K562 (cell line): ENCODE data around the gene COL4A2. TPM values are rescaled to one million over a fixed set of nuclear protein-coding genes. Genes with fewer than 3 reads are reported as not detected.

Source experiments
- CTBP1 ChIP-seq: fragments of 450-650 bp; IDR thresholded peaks from 2 replicates; pipeline ENCODE4 v1.6.1; 2016; ENCODE audit warnings: borderline replicate concordance
- GATA2 ChIP-seq: sonication (generic); formaldehyde crosslinking; IDR thresholded peaks from 2 replicates; pipeline ENCODE4 v1.4.0; 2020; ENCODE audit warnings: mild to moderate bottlenecking, missing genetic modification reagents
- NCOR1 ChIP-seq: fragments of 450-650 bp; IDR thresholded peaks from 2 replicates; pipeline ENCODE4 v1.6.1; 2016; ENCODE audit warnings: mild to moderate bottlenecking, moderate library complexity
- NR2C1 ChIP-seq, 2 experiments: fragments of 450-650 bp; IDR thresholded peaks; 2 replicates each; pipeline ENCODE4 v1.6.1; 2017; ENCODE audit warnings: mild to moderate bottlenecking in 2 of 2, antibody characterized with exemption in 1 of 2, inconsistent platforms in 1 of 2, missing compliant biosample characterization in 1 of 2, missing genetic modification characterization in 1 of 2
- POLR3G ChIP-seq: IDR thresholded peaks from 2 replicates; pipeline ENCODE4 v1.6.1; 2011; ENCODE audit not compliant: insufficient read length, insufficient replicate concordance; ENCODE audit errors: extremely low read depth
- TBP ChIP-seq: optimal IDR thresholded peaks from 2 replicates; pipeline ENCODE3; 2011; ENCODE audit warnings: low read depth, low read length, improper control_type of control experiment
- TEAD4 ChIP-seq, 2 experiments: sonication (generic) in 1 of 2; formaldehyde crosslinking in 1 of 2; IDR thresholded peaks; 2 replicates each; pipeline versions ENCODE4 v1.6.1 to v1.8.0; 2012 to 2022; ENCODE audit warnings: borderline replicate concordance in 1 of 2, inconsistent platforms in 1 of 2, low read length in 1 of 2, mild to moderate bottlenecking in 1 of 2, missing genetic modification reagents in 1 of 2
- ZNF124 ChIP-seq: sonication (generic); formaldehyde crosslinking; IDR thresholded peaks from 2 replicates; pipeline ENCODE4 v1.8.1; 2022; ENCODE audit warnings: missing genetic modification reagents
- polyA plus RNA-seq, 8 experiments: library from polyadenylated mRNA; depleted of rRNA in 4 of 8; stranded (reverse) in 5 of 8; unstranded in 3 of 8; fragments of >200 nt; fragmentation: Nextera tagmentation in 2 of 8; fragmentation: Illumina TruSeq in 1 of 8; extraction: Ambion mirVana in 2 of 8; extraction: Trizol in 1 of 8; gene quantifications; 2 replicates each; pipeline versions ENCODE4 v1.2.1 to v1.2.3, GENCODE V29; 2011 to 2014; ENCODE audit warnings: inconsistent platforms in 1 of 8, missing spikeins in 1 of 8
- total RNA-seq, 7 experiments: library from RNA; depleted of rRNA in 6 of 7; stranded (reverse); fragments of >200 nt in 6 of 7; fragmentation: Illumina TruSeq in 2 of 7; extraction: Trizol in 2 of 7; gene quantifications; 2 replicates each; pipeline versions ENCODE4 v1.2.1 to v1.2.3, GENCODE V29; 2011 to 2021; ENCODE audit warnings: low replicate concordance in 1 of 7
- TF ChIP-seq, protein P1 (sequence below): fragments of 450-650 bp; IDR thresholded peaks from 2 replicates; pipeline ENCODE4 v1.6.1; 2017; ENCODE audit warnings: antibody characterized with exemption, mild to moderate bottlenecking
- TF ChIP-seq, protein P2 (sequence below): fragments of 250-450 bp; sonication (Bioruptor Pico); IDR thresholded peaks from 2 replicates; pipeline ENCODE4 v1.4.0; 2020; ENCODE audit warnings: mild to moderate bottlenecking, moderate library complexity, borderline replicate concordance
- TF ChIP-seq, protein P3 (sequence below), 2 experiments: fragments of 200-800 bp in 1 of 2; sonication (Bioruptor generic) in 1 of 2; sonication (generic) in 1 of 2; formaldehyde crosslinking in 1 of 2; IDR thresholded peaks in 1 of 2; conservative IDR thresholded peaks in 1 of 2; 2 replicates each; pipeline versions ENCODE4 v1.5.0 to v1.6.1; 2016 to 2020; ENCODE audit warnings: missing compliant biosample characterization in 1 of 2, missing genetic modification characterization in 1 of 2, missing genetic modification reagents in 1 of 2
- TF ChIP-seq, protein P4 (sequence below): sonication (generic); formaldehyde crosslinking; IDR thresholded peaks from 2 replicates; pipeline ENCODE4 v1.8.1; 2023; ENCODE audit warnings: mild to moderate bottlenecking, missing genetic modification reagents
- TF ChIP-seq, protein P5 (sequence below): fragments of 150-350 bp; IDR thresholded peaks from 2 replicates; pipeline ENCODE4 v1.6.1; 2014; ENCODE audit warnings: low read depth, mild to moderate bottlenecking, low read length, borderline replicate concordance

The COL4A2 gene
- total and polyA plus RNA-seq, 9 of the 15 experiments (the other 6 are each of a cell fraction or from before 2014, with no cell fraction given), result 0.13 to 15.2 (median 8.1) TPM

DNA sequence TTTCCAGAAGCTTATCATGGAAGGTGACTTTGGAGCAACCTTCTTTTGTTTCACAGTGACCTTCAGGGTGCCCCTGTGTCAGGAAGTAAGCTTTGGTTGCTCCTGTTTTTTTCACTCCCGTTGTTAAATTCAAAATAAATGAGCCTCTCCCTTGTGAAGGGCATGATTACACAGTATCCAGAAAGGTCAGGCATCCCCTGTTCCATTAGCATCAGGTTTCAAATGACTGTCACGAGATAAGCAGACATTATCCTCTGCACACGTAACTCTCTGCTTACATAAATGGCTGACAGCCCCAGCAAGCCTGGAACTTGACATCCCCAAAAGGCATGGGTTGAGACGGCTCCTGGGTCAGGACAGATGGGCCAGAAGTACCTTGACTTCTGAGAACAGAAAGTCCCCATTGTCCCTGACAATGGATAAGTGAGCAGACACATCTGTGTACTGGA lies 202.4 kb downstream of the COL4A2 start (continued):
- TF ChIP-seq, protein P1, sequence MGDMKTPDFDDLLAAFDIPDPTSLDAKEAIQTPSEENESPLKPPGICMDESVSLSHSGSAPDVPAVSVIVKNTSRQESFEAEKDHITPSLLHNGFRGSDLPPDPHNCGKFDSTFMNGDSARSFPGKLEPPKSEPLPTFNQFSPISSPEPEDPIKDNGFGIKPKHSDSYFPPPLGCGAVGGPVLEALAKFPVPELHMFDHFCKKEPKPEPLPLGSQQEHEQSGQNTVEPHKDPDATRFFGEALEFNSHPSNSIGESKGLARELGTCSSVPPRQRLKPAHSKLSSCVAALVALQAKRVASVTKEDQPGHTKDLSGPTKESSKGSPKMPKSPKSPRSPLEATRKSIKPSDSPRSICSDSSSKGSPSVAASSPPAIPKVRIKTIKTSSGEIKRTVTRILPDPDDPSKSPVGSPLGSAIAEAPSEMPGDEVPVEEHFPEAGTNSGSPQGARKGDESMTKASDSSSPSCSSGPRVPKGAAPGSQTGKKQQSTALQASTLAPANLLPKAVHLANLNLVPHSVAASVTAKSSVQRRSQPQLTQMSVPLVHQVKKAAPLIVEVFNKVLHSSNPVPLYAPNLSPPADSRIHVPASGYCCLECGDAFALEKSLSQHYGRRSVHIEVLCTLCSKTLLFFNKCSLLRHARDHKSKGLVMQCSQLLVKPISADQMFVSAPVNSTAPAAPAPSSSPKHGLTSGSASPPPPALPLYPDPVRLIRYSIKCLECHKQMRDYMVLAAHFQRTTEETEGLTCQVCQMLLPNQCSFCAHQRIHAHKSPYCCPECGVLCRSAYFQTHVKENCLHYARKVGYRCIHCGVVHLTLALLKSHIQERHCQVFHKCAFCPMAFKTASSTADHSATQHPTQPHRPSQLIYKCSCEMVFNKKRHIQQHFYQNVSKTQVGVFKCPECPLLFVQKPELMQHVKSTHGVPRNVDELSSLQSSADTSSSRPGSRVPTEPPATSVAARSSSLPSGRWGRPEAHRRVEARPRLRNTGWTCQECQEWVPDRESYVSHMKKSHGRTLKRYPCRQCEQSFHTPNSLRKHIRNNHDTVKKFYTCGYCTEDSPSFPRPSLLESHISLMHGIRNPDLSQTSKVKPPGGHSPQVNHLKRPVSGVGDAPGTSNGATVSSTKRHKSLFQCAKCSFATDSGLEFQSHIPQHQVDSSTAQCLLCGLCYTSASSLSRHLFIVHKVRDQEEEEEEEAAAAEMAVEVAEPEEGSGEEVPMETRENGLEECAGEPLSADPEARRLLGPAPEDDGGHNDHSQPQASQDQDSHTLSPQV, result peak; percentile 65; the same call in 1 of the 2 replicates
- TF ChIP-seq NR2C1 (IDR thresholded peaks at IDR 0.05), result 0 out of 2 replicates have a peak, but pooled peaks have one; percentile 40
- TF ChIP-seq NR2C1 (tag; IDR thresholded peaks at IDR 0.05), result peak; percentile 62; the same call in 1 of the 2 replicates
- TF ChIP-seq TBP, result peak; percentile 10
- no peak for TF ChIP-seq POLR3G
- TF ChIP-seq, protein P2, sequence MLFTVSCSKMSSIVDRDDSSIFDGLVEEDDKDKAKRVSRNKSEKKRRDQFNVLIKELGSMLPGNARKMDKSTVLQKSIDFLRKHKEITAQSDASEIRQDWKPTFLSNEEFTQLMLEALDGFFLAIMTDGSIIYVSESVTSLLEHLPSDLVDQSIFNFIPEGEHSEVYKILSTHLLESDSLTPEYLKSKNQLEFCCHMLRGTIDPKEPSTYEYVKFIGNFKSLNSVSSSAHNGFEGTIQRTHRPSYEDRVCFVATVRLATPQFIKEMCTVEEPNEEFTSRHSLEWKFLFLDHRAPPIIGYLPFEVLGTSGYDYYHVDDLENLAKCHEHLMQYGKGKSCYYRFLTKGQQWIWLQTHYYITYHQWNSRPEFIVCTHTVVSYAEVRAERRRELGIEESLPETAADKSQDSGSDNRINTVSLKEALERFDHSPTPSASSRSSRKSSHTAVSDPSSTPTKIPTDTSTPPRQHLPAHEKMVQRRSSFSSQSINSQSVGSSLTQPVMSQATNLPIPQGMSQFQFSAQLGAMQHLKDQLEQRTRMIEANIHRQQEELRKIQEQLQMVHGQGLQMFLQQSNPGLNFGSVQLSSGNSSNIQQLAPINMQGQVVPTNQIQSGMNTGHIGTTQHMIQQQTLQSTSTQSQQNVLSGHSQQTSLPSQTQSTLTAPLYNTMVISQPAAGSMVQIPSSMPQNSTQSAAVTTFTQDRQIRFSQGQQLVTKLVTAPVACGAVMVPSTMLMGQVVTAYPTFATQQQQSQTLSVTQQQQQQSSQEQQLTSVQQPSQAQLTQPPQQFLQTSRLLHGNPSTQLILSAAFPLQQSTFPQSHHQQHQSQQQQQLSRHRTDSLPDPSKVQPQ (CRISPR knock-in tag), result no peak
- TF ChIP-seq NCOR1, result peak; percentile 70
- TF ChIP-seq, protein P3, sequence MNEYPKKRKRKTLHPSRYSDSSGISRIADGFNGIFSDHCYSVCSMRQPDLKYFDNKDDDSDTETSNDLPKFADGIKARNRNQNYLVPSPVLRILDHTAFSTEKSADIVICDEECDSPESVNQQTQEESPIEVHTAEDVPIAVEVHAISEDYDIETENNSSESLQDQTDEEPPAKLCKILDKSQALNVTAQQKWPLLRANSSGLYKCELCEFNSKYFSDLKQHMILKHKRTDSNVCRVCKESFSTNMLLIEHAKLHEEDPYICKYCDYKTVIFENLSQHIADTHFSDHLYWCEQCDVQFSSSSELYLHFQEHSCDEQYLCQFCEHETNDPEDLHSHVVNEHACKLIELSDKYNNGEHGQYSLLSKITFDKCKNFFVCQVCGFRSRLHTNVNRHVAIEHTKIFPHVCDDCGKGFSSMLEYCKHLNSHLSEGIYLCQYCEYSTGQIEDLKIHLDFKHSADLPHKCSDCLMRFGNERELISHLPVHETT (CRISPR knock-in tag; conservative IDR thresholded peaks at IDR 0.05 in 1 of 2, IDR thresholded peaks at IDR 0.05 in 1 of 2), result no peak
- TF ChIP-seq CTBP1, result peak; percentile 53
- TF ChIP-seq, protein P4, sequence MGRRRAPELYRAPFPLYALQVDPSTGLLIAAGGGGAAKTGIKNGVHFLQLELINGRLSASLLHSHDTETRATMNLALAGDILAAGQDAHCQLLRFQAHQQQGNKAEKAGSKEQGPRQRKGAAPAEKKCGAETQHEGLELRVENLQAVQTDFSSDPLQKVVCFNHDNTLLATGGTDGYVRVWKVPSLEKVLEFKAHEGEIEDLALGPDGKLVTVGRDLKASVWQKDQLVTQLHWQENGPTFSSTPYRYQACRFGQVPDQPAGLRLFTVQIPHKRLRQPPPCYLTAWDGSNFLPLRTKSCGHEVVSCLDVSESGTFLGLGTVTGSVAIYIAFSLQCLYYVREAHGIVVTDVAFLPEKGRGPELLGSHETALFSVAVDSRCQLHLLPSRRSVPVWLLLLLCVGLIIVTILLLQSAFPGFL (CRISPR knock-in tag), result no peak
- TF ChIP-seq TEAD4 (IDR thresholded peaks at IDR 0.05; ENCODE audit: low read length), result peak; percentile 86
- no peak for TF ChIP-seq TEAD4 (CRISPR knock-in tag; IDR thresholded peaks at IDR 0.05; ENCODE audit: borderline replicate concordance)
- TF ChIP-seq, protein P5, sequence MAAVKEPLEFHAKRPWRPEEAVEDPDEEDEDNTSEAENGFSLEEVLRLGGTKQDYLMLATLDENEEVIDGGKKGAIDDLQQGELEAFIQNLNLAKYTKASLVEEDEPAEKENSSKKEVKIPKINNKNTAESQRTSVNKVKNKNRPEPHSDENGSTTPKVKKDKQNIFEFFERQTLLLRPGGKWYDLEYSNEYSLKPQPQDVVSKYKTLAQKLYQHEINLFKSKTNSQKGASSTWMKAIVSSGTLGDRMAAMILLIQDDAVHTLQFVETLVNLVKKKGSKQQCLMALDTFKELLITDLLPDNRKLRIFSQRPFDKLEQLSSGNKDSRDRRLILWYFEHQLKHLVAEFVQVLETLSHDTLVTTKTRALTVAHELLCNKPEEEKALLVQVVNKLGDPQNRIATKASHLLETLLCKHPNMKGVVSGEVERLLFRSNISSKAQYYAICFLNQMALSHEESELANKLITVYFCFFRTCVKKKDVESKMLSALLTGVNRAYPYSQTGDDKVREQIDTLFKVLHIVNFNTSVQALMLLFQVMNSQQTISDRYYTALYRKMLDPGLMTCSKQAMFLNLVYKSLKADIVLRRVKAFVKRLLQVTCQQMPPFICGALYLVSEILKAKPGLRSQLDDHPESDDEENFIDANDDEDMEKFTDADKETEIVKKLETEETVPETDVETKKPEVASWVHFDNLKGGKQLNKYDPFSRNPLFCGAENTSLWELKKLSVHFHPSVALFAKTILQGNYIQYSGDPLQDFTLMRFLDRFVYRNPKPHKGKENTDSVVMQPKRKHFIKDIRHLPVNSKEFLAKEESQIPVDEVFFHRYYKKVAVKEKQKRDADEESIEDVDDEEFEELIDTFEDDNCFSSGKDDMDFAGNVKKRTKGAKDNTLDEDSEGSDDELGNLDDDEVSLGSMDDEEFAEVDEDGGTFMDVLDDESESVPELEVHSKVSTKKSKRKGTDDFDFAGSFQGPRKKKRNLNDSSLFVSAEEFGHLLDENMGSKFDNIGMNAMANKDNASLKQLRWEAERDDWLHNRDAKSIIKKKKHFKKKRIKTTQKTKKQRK, result no peak
- TF ChIP-seq GATA2 (CRISPR knock-in tag), result peak; percentile 34; the same call in 1 of the 2 replicates
- no peak for TF ChIP-seq ZNF124 (CRISPR knock-in tag)
